HepG2 (cell line): ENCODE data around the gene NAPG. TPM values are rescaled to one million over a fixed set of nuclear protein-coding genes. Genes with fewer than 3 reads are reported as not detected.

Experiments
- ATAC-seq: fragments of 200-7000 bp; cut with Tn5 transposase; 3 replicates; pipeline ENCODE4 v1.9.1; 2020; ENCODE audit warnings: mild to moderate bottlenecking, moderate library complexity
- BruUV-seq: library from RNA; stranded (reverse); fragments of 400-500 nt; replicated peaks from 2 replicates; lab custom pipeline; 2021; lab: Mats Ljungman, UMichigan
- CTCF ChIA-PET: fragments of 300-600 bp; formaldehyde crosslinking; extraction: SDS; loops from one replicate; lab custom pipeline; 2021; ENCODE audit warnings: low total read pairs, inconsistent platforms, low intra/inter-chr PET ratio; lab: Yijun Ruan, JAX
- POLR2A ChIA-PET: fragments of 350-600 bp; sonication (Branson Sonifier 250); formaldehyde crosslinking; loops from one replicate; lab custom pipeline; 2020; ENCODE audit warnings: antibody characterized with exemption, inconsistent platforms; lab: Yijun Ruan, JAX
- DNase-seq: peaks from one replicate; pipeline ENCODE4 v3.0.0-alpha.2; 2015; ENCODE audit warnings: low spot score
- FAIRE-seq: peaks from 3 replicates; lab custom pipeline; 2011; peaks lifted over from hg19 to GRCh38; lab: Jason Lieb, UNC
- H2AFZ ChIP-seq: one replicate; pipeline ENCODE4 v1.6.1; 2011; ENCODE audit warnings: low read length, inconsistent platforms
- H3K27ac ChIP-seq: fragments of 300-600 bp; 3 replicates; pipeline ENCODE4 v1.8.0; 2011; ENCODE audit warnings: mixed run types, mild to moderate bottlenecking, mixed read lengths, low read length, inconsistent platforms; ENCODE audit not compliant: insufficient read depth; ENCODE audit errors: extremely low read length
- H3K27me3 ChIP-seq, 2 experiments: fragments of 200-600 bp in 1 of 2; 2 replicates in 1 of 2; 3 replicates in 1 of 2; pipeline versions ENCODE4 v1.6.0 to v1.8.0; 2011; ENCODE audit warnings: low read length in 2 of 2, mild to moderate bottlenecking in 2 of 2, moderate library complexity in 2 of 2, inconsistent platforms in 1 of 2; ENCODE audit not compliant: insufficient read depth in 2 of 2, control insufficient read depth in 1 of 2
- H3K36me3 ChIP-seq, 2 experiments: fragments of 200-600 bp in 1 of 2; replicated peaks in 1 of 2; 2 replicates in 1 of 2; 3 replicates in 1 of 2; pipeline versions ENCODE4 v1.5.1 to v1.8.0; 2011; ENCODE audit warnings: low read length in 2 of 2, inconsistent platforms in 1 of 2; ENCODE audit not compliant: insufficient read depth in 2 of 2, control insufficient read depth in 1 of 2
- H3K4me1 ChIP-seq: 2 replicates; pipeline ENCODE4 v1.5.1; 2012; ENCODE audit warnings: low read length, inconsistent platforms; ENCODE audit not compliant: insufficient read depth
- H3K4me2 ChIP-seq: 2 replicates; pipeline ENCODE4 v1.6.0; 2011; ENCODE audit warnings: low read depth, low read length, inconsistent platforms
- H3K4me3 ChIP-seq, 3 experiments: fragments of 200-600 bp in 1 of 3; sonication (generic), shearing (Covaris generic) in 1 of 3; replicated peaks in 1 of 3; 2 replicates each; pipeline ENCODE4 v1.5.1; 2011 to 2016; ENCODE audit warnings: low read length in 3 of 3, inconsistent platforms in 2 of 3, low read depth in 2 of 3, mild to moderate bottlenecking in 2 of 3, control low read depth in 1 of 3, mixed read lengths in 1 of 3; ENCODE audit not compliant: insufficient read depth in 1 of 3
- H3K79me2 ChIP-seq: one replicate; pipeline ENCODE4 v1.6.1; 2011; ENCODE audit warnings: low read length, inconsistent platforms; ENCODE audit not compliant: insufficient read depth
- H3K9ac ChIP-seq: 2 replicates; pipeline ENCODE4 v1.6.0; 2011; ENCODE audit warnings: mild to moderate bottlenecking, low read depth, low read length, inconsistent platforms; ENCODE audit not compliant: insufficient read depth
- H3K9me3 ChIP-seq: 2 replicates; pipeline ENCODE4 v1.5.1; 2012; ENCODE audit warnings: mild to moderate bottlenecking, low read length
- H4K20me1 ChIP-seq: 2 replicates; pipeline ENCODE4 v1.6.0; 2011; ENCODE audit warnings: inconsistent platforms, mild to moderate bottlenecking, low read length, moderate library complexity; ENCODE audit not compliant: insufficient read depth
- CAMTA2 ChIP-seq: sonication (generic); formaldehyde crosslinking; IDR thresholded peaks from 2 replicates; pipeline ENCODE4 v1.4.0; 2020; ENCODE audit warnings: mild to moderate bottlenecking, missing genetic modification reagents, borderline replicate concordance
- CEBPG ChIP-seq: IDR thresholded peaks from 2 replicates; pipeline ENCODE4 v1.6.1; 2016
- ZNF138 ChIP-seq: sonication (generic); formaldehyde crosslinking; IDR thresholded peaks from 2 replicates; pipeline ENCODE4 v1.5.0; 2020; ENCODE audit warnings: mild to moderate bottlenecking, low read depth, missing genetic modification reagents
- WGBS: methylation state at CpG from one replicate; pipeline ENCODE4 v1.1.6; 2017; ENCODE audit warnings: low lambda C conversion rate; 5-methylcytosine and 5-hydroxymethylcytosine counted together
- in situ Hi-C: cut with HindIII; loops from 2 replicates; pipeline ENCODE4 v1.10.0; 2017; ENCODE audit warnings: low pct_unique_long_range_greater_than_20kb; ENCODE audit not compliant: extremely low pct_ligation_motif_present
- intact Hi-C: fragments of 100-400 bp; cut with micrococcal nuclease; formaldehyde crosslinking; loops from one replicate; pipeline ENCODE4 v1.10.0; 2022; ENCODE audit not compliant: unreplicated experiment
- polyA plus RNA-seq, 8 experiments: library from polyadenylated mRNA; depleted of rRNA in 3 of 8; stranded (reverse) in 7 of 8; unstranded in 1 of 8; fragments of >200 nt; fragmentation: Illumina TruSeq in 4 of 8; extraction: Trizol in 4 of 8; gene quantifications; 2 replicates each; pipeline versions ENCODE4 v1.2.1 to v1.2.3, GENCODE V29; 2011 to 2016; ENCODE audit warnings: low read depth in 4 of 8, missing spikeins in 1 of 8, mixed read lengths in 1 of 8; ENCODE audit not compliant: insufficient read depth in 1 of 8
- total RNA-seq, 5 experiments: library from RNA; depleted of rRNA; stranded (reverse); fragments of >200 nt; fragmentation: Illumina TruSeq; extraction: Trizol; gene quantifications; 2 replicates each; pipeline ENCODE4 v1.2.3, GENCODE V29; 2016; ENCODE audit warnings: low read depth in 1 of 5
- TF ChIP-seq, protein P1 (sequence below): sonication (generic); formaldehyde crosslinking; IDR thresholded peaks from 2 replicates; pipeline ENCODE4 v1.4.0; 2020; ENCODE audit warnings: missing genetic modification reagents
- TF ChIP-seq, protein P2 (sequence below): sonication (generic); formaldehyde crosslinking; IDR thresholded peaks from 2 replicates; pipeline ENCODE4 v1.5.1; 2020; ENCODE audit warnings: mild to moderate bottlenecking, missing genetic modification reagents
- TF ChIP-seq, protein P3 (sequence below): IDR thresholded peaks from 2 replicates; pipeline ENCODE4 v1.6.1; 2012; ENCODE audit warnings: low read length, improper control_type of control experiment
- TF ChIP-seq, protein P4 (sequence below): IDR thresholded peaks from 2 replicates; pipeline ENCODE4 v1.6.1; 2016; ENCODE audit warnings: missing genetic modification reagents, missing compliant biosample characterization

The NAPG gene
- total and polyA plus RNA-seq, 2 of the 13 experiments (the other 11 are each of a cell fraction or from before 2014, with no cell fraction given) = 19.8 to 34.4 TPM

DNA sequence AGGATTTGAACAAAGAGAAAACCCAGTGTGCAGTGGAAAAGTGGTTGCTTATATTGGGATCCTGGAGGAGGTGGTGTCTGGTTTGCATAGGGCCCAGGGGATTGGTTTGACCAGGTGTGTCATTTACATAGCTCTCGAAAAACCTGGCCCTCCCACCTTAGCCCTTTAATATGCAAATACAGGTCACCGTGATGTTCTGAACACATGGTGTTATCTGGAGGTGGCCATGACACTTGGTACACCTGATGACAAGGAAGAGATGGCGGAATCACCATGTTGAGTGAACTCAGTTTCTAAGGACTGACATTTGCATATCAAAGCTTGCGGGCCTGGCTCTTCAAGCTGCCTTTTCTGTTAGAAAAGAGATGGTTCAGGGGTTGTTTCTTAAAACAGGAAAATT is 2.3 kb upstream of the NAPG start:
- no peak overlapping the region for H3K9ac ChIP-seq
- no TSS peak for BruUV-seq
- H3K4me3 ChIP-seq = no peak overlapping the region
- CTCF ChIA-PET = no interaction called here
- no peak overlapping the region for H3K27ac ChIP-seq
- ATAC-seq = no peak
- DNase-seq = no peak
- H4K20me1 ChIP-seq = peaks cover 4% of the 10 kb centered on the region
- no peak overlapping the region for H2AFZ ChIP-seq
- FAIRE-seq = no peak
- peaks cover 0 to 4% of the 10 kb centered on the region in 2 experiments; a peak in 2 of 5 replicates for H3K27me3 ChIP-seq
- in situ Hi-C loops = loop anchor here (5.0 kb wide), 1 partner anchor 551 kb away; no protein-coding TSS in a partner anchor
- no peak overlapping the region for H3K4me2 ChIP-seq
- H3K4me1 ChIP-seq = peaks cover 47% of the 10 kb centered on the region
- H3K9me3 ChIP-seq = no peaks in the 10 kb centered on the region
- H3K36me3 ChIP-seq = no peaks in the 10 kb centered on the region
- peaks cover 21% of the 10 kb centered on the region for H3K79me2 ChIP-seq
- TF ChIP-seq, protein P1, sequence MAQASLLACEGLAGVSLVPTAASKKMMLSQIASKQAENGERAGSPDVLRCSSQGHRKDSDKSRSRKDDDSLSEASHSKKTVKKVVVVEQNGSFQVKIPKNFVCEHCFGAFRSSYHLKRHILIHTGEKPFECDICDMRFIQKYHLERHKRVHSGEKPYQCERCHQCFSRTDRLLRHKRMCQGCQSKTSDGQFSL = no peak
- TF ChIP-seq ZNF138 (CRISPR knock-in tag) = no peak
- POLR2A ChIA-PET = no interaction called here
- intact Hi-C loops = no loop called here
- WGBS = 100% methylated on average over 2 of the region's 4 CpGs

DNA sequence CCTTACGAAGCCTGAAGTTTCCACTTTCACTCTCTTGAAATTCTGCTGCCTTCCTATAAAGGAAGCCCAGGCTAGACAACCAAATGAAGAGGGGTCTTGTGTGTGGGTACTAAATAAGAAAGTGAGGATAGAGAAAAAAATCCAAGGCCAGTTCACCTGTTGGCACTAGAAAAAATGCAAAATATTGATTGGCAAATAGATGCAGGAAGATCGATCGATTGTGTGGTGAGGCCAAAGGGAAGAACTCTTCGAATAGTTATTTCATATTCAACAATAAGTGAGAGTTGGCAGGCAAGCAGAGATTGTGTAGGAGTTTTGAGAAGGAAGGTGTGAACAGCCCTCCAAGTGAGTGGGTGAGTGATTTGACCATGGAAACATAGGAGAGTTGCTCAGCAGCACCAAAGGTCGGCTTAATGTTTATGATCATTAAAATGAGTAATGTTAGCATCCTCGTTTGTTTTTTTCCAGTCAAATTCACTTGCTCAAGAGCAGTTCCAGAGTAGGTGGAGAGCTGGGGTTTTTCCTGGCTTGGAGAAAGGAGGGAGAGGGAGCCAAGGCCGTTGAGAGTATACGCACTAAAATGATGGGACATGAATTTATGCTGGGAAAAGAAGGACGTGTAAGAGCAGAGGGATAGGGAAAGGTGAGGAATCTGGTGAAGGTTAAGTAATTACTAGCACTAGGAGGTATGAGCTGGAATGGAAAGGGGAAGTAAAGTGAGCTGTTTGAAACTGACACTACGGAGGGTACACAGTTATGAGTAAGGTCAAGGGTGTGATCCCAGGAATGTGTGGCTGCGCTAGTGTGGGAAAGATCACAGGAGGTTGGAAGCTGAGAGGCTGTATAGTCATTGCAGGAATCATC is 1.1 kb upstream of the NAPG start:
- peaks cover 42% of the 10 kb centered on the region for H3K4me1 ChIP-seq
- H3K79me2 ChIP-seq = peaks cover 33% of the 10 kb centered on the region
- ChIA-PET CTCF (no interaction called here), POLR2A (no interaction called here)
- peak overlapping the region; percentile 67 for H2AFZ ChIP-seq
- in situ Hi-C loops = loop anchor here (5.0 kb wide), 1 partner anchor 552 kb away; no protein-coding TSS in a partner anchor
- DNase-seq (peak; percentile 75), FAIRE-seq (peak; percentile 72), ATAC-seq (peak; percentile 67)
- peak overlapping the region; percentile 29 to 94 (median 93); a peak in 4 of 6 replicates for H3K4me3 ChIP-seq
- BruUV-seq = no TSS peak
- no peaks in the 10 kb centered on the region for H3K9me3 ChIP-seq
- intact Hi-C loops = no loop called here
- peaks cover 4% of the 10 kb centered on the region for H4K20me1 ChIP-seq
- 20% methylated on average over 11 of the region's 11 CpGs for WGBS
- H3K27me3 ChIP-seq = peaks cover 0 to 4% of the 10 kb centered on the region in 2 experiments; a peak in 2 of 5 replicates
- H3K27ac ChIP-seq = peak overlapping the region; percentile 81
- peak overlapping the region; percentile 73 for H3K4me2 ChIP-seq
- peak overlapping the region; percentile 83 for H3K9ac ChIP-seq
- H3K36me3 ChIP-seq = no peaks in the 10 kb centered on the region
- TF ChIP-seq CEBPG (CRISPR knock-in tag) (peak; percentile 15; the same call in 1 of the 2 replicates), CAMTA2 (CRISPR knock-in tag) (no peak)
- TF ChIP-seq, protein P2, sequence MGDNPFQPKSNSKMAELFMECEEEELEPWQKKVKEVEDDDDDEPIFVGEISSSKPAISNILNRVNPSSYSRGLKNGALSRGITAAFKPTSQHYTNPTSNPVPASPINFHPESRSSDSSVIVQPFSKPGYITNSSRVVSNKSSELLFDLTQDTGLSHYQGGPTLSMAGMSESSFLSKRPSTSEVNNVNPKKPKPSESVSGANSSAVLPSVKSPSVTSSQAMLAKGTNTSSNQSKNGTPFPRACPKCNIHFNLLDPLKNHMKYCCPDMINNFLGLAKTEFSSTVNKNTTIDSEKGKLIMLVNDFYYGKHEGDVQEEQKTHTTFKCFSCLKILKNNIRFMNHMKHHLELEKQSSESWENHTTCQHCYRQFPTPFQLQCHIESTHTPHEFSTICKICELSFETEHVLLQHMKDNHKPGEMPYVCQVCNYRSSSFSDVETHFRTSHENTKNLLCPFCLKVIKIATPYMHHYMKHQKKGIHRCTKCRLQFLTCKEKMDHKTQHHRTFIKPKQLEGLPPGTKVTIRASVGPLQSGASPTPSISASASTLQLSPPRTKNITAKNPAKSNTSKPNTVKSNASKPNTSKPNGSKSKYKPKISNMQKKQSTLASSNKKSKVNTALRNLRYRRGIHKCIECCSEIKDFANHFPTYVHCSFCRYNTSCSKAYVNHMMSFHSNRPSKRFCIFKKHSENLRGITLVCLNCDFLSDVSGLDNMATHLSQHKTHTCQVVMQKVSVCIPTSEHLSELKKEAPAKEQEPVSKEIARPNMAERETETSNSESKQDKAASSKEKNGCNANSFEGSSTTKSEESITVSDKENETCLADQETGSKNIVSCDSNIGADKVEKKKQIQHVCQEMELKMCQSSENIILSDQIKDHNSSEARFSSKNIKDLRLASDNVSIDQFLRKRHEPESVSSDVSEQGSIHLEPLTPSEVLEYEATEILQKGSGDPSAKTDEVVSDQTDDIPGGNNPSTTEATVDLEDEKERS (CRISPR knock-in tag) = no peak
- TF ChIP-seq, protein P3, sequence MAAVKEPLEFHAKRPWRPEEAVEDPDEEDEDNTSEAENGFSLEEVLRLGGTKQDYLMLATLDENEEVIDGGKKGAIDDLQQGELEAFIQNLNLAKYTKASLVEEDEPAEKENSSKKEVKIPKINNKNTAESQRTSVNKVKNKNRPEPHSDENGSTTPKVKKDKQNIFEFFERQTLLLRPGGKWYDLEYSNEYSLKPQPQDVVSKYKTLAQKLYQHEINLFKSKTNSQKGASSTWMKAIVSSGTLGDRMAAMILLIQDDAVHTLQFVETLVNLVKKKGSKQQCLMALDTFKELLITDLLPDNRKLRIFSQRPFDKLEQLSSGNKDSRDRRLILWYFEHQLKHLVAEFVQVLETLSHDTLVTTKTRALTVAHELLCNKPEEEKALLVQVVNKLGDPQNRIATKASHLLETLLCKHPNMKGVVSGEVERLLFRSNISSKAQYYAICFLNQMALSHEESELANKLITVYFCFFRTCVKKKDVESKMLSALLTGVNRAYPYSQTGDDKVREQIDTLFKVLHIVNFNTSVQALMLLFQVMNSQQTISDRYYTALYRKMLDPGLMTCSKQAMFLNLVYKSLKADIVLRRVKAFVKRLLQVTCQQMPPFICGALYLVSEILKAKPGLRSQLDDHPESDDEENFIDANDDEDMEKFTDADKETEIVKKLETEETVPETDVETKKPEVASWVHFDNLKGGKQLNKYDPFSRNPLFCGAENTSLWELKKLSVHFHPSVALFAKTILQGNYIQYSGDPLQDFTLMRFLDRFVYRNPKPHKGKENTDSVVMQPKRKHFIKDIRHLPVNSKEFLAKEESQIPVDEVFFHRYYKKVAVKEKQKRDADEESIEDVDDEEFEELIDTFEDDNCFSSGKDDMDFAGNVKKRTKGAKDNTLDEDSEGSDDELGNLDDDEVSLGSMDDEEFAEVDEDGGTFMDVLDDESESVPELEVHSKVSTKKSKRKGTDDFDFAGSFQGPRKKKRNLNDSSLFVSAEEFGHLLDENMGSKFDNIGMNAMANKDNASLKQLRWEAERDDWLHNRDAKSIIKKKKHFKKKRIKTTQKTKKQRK = no peak
- TF ChIP-seq, protein P4, sequence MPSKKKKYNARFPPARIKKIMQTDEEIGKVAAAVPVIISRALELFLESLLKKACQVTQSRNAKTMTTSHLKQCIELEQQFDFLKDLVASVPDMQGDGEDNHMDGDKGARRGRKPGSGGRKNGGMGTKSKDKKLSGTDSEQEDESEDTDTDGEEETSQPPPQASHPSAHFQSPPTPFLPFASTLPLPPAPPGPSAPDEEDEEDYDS (CRISPR knock-in tag) = no peak
